ENCODE measurements around the gene DENND1A.

The DENND1A gene

GRCh38 chr9:123723135-123723875 is 206.6 kb downstream of the DENND1A start:
- Histone ChIP-seq H3F3A (ENCODE audit: low read depth) (no peaks in the 10 kb centered on the region), H3K36me3 (ENCODE audit: insufficient read depth, low read length) (no peaks in the 10 kb centered on the region), H3K9me3 (ENCODE audit: insufficient read depth, low read depth, low read length) (peaks cover 5% of the 10 kb centered on the region; the same call in 1 of the 2 replicates), H3K79me2 (ENCODE audit: insufficient read depth, low read length) (no peaks in the 10 kb centered on the region), H3K4me2 (ENCODE audit: low read depth, low read length, poor library complexity, severe bottlenecking) (no peak overlapping the region), H3K27me3 (ENCODE audit: insufficient read depth, low read length, poor library complexity, severe bottlenecking) (no peaks in the 10 kb centered on the region), H3K9ac (ENCODE audit: low read depth, low read length, poor library complexity, severe bottlenecking) (no peak overlapping the region), H3K4me1 (ENCODE audit: insufficient read depth, low read length, poor library complexity, severe bottlenecking) (no peaks in the 10 kb centered on the region), H3K9me2 (replicated peaks; ENCODE audit: low read depth, low read length) (no peaks in the 10 kb centered on the region), H2AFZ (ENCODE audit: low read length) (no peak overlapping the region), H3K4me3 (ENCODE audit: low read length, poor library complexity, severe bottlenecking) (no peak overlapping the region), H4K20me1 (ENCODE audit: insufficient read depth, low read length, poor library complexity, severe bottlenecking) (no peaks in the 10 kb centered on the region)
- TF ChIP-seq, protein P1, sequence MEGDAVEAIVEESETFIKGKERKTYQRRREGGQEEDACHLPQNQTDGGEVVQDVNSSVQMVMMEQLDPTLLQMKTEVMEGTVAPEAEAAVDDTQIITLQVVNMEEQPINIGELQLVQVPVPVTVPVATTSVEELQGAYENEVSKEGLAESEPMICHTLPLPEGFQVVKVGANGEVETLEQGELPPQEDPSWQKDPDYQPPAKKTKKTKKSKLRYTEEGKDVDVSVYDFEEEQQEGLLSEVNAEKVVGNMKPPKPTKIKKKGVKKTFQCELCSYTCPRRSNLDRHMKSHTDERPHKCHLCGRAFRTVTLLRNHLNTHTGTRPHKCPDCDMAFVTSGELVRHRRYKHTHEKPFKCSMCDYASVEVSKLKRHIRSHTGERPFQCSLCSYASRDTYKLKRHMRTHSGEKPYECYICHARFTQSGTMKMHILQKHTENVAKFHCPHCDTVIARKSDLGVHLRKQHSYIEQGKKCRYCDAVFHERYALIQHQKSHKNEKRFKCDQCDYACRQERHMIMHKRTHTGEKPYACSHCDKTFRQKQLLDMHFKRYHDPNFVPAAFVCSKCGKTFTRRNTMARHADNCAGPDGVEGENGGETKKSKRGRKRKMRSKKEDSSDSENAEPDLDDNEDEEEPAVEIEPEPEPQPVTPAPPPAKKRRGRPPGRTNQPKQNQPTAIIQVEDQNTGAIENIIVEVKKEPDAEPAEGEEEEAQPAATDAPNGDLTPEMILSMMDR (conservative IDR thresholded peaks at IDR 0.05; ENCODE audit: low read length): no peak
- no peak for TF ChIP-seq EZH2phosphoT487 (IDR thresholded peaks at IDR 0.05; ENCODE audit: borderline replicate concordance)

DNA sequence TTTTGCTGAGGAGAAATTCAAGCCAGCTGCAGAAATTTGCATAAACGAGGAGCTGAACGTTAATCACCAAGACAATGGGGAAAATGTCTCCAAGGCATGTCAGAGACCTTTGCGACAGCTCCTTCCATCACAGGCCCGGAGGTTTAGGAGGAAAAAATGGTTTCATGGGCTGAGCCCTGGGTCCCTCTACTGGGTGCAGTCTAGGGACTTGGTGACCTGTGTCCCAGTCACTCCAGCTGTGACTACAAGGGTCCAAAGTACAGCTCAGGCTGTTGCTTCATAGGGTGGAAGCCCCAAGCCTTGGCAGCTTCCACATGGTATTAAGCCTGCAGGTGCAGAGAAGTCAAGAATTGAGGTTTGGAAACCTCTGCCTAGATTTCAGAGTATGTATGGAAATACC is 207.5 kb downstream of the DENND1A start:
- Histone ChIP-seq H3K27me3 (ENCODE audit: insufficient read depth, low read length, poor library complexity, severe bottlenecking) (no peaks in the 10 kb centered on the region), H3K9me2 (replicated peaks; ENCODE audit: low read depth, low read length) (no peaks in the 10 kb centered on the region), H3K79me2 (ENCODE audit: insufficient read depth, low read length) (no peaks in the 10 kb centered on the region), H3K4me3 (ENCODE audit: low read length, poor library complexity, severe bottlenecking) (no peak overlapping the region), H3F3A (ENCODE audit: low read depth) (no peaks in the 10 kb centered on the region), H4K20me1 (ENCODE audit: insufficient read depth, low read length, poor library complexity, severe bottlenecking) (no peaks in the 10 kb centered on the region), H3K9me3 (ENCODE audit: insufficient read depth, low read depth, low read length) (peaks cover 5% of the 10 kb centered on the region; the same call in 1 of the 2 replicates), H3K36me3 (ENCODE audit: insufficient read depth, low read length) (no peaks in the 10 kb centered on the region), H2AFZ (ENCODE audit: low read length) (no peak overlapping the region), H3K4me2 (ENCODE audit: low read depth, low read length, poor library complexity, severe bottlenecking) (no peak overlapping the region), H3K9ac (ENCODE audit: low read depth, low read length, poor library complexity, severe bottlenecking) (no peak overlapping the region), H3K4me1 (ENCODE audit: insufficient read depth, low read length, poor library complexity, severe bottlenecking) (no peaks in the 10 kb centered on the region)
- TF ChIP-seq, protein P1 (conservative IDR thresholded peaks at IDR 0.05; ENCODE audit: low read length): no peak
- TF ChIP-seq EZH2phosphoT487 (IDR thresholded peaks at IDR 0.05; ENCODE audit: borderline replicate concordance): no peak

DNA sequence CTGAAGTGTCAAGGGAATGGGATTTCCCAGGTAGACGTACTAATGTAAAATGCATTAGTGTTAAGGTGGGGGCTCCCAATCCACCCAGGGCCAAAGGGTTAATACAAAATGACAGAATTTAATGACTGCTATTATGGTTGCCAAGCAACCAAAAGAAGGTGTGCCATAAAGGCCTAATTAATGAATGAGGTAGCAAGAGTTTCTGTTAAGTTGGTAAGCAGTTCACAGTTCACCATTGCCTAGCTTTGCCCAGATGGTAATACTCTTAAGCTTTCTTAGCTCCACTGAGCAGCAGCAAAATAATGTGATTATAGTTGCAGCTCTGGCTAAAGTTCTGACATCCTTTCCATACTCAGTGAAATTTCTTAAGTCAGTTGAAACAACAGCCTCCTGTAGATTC is 211.7 kb downstream of the DENND1A start:
- Histone ChIP-seq H3K9me2 (replicated peaks; ENCODE audit: low read depth, low read length) (no peaks in the 10 kb centered on the region), H3K4me3 (ENCODE audit: low read length, poor library complexity, severe bottlenecking) (no peak overlapping the region), H3K4me2 (ENCODE audit: low read depth, low read length, poor library complexity, severe bottlenecking) (no peak overlapping the region), H3K9ac (ENCODE audit: low read depth, low read length, poor library complexity, severe bottlenecking) (no peak overlapping the region), H3K36me3 (ENCODE audit: insufficient read depth, low read length) (no peaks in the 10 kb centered on the region), H3K79me2 (ENCODE audit: insufficient read depth, low read length) (no peaks in the 10 kb centered on the region), H4K20me1 (ENCODE audit: insufficient read depth, low read length, poor library complexity, severe bottlenecking) (no peaks in the 10 kb centered on the region), H3K9me3 (ENCODE audit: insufficient read depth, low read depth, low read length) (peaks cover 5% of the 10 kb centered on the region; the same call in 1 of the 2 replicates), H3F3A (ENCODE audit: low read depth) (no peaks in the 10 kb centered on the region), H2AFZ (ENCODE audit: low read length) (no peak overlapping the region), H3K4me1 (ENCODE audit: insufficient read depth, low read length, poor library complexity, severe bottlenecking) (peaks cover 7% of the 10 kb centered on the region), H3K27me3 (ENCODE audit: insufficient read depth, low read length, poor library complexity, severe bottlenecking) (no peaks in the 10 kb centered on the region)
- TF ChIP-seq EZH2phosphoT487 (IDR thresholded peaks at IDR 0.05; ENCODE audit: borderline replicate concordance): no peak
- TF ChIP-seq, protein P1 (conservative IDR thresholded peaks at IDR 0.05; ENCODE audit: low read length): no peak
